Endothelial cell of umbilical vein (primary cell): ENCODE measurements around the gene ZMIZ1. TPM values are rescaled to one million over a fixed set of nuclear protein-coding genes. Genes with fewer than 3 reads are reported as not detected.

Source experiments
- BruUV-seq: library from RNA; stranded (reverse); fragments of 400-500 nt; replicated peaks from 2 replicates; lab custom pipeline; 2021; lab: Mats Ljungman, UMichigan
- CTCF ChIA-PET: fragments of 300-600, 350-600 bp; sonication (Branson Sonifier 250); formaldehyde crosslinking; loops from one replicate; lab custom pipeline; 2021; ENCODE audit warnings: antibody characterized with exemption, inconsistent platforms; lab: Charles Lee
- POLR2A ChIA-PET: fragments of 300-600, 350-600 bp; sonication (Branson Sonifier 250); formaldehyde crosslinking; loops from one replicate; lab custom pipeline; 2021; ENCODE audit warnings: antibody characterized with exemption, inconsistent platforms; lab: Charles Lee
- DNase-seq: peaks from one replicate; pipeline ENCODE4 v3.0.0-alpha.2; 2011; ENCODE audit warnings: low read depth, low spot score
- FAIRE-seq: peaks from 2 replicates; lab custom pipeline; 2011; peaks lifted over from hg19 to GRCh38; lab: Jason Lieb, UNC
- H2AFZ ChIP-seq: 2 replicates; pipeline ENCODE4 v1.6.0; 2012; ENCODE audit warnings: low read depth, low read length, control low read depth, inconsistent platforms
- H3K27ac ChIP-seq: 2 replicates; pipeline ENCODE4 v1.5.1; 2011; ENCODE audit warnings: low read depth, mild to moderate bottlenecking, control low read depth, low read length, moderate library complexity; ENCODE audit not compliant: insufficient read depth
- H3K27me3 ChIP-seq, 2 experiments: 2 replicates each; pipeline versions ENCODE4 v1.6.0 to v1.6.1; 2011; ENCODE audit warnings: low read length in 2 of 2, mixed read lengths in 1 of 2; ENCODE audit not compliant: control insufficient read depth in 2 of 2, insufficient read depth in 2 of 2
- H3K36me3 ChIP-seq, 2 experiments: 2 replicates in 1 of 2; 3 replicates in 1 of 2; pipeline ENCODE4 v1.5.1; 2011; ENCODE audit warnings: low read length in 2 of 2, mild to moderate bottlenecking in 1 of 2, moderate library complexity in 1 of 2; ENCODE audit not compliant: control insufficient read depth in 2 of 2, insufficient read depth in 2 of 2; ENCODE audit errors: extremely low read depth in 1 of 2
- H3K4me1 ChIP-seq: 3 replicates; pipeline ENCODE4 v1.5.1; 2011; ENCODE audit warnings: mild to moderate bottlenecking, low read length; ENCODE audit not compliant: control insufficient read depth, insufficient read depth; ENCODE audit errors: extremely low read depth
- H3K4me2 ChIP-seq: 2 replicates; pipeline ENCODE4 v1.6.1; 2011; ENCODE audit warnings: low read length, control low read depth, mixed read lengths; ENCODE audit not compliant: insufficient read depth
- H3K4me3 ChIP-seq, 3 experiments: fragments of 200-600 bp in 1 of 3; sonication (generic), shearing (Covaris generic) in 1 of 3; replicated peaks in 1 of 3; 2 replicates each; pipeline ENCODE4 v1.5.1; 2011 to 2016; ENCODE audit warnings: control low read depth in 3 of 3, low read length in 3 of 3, mild to moderate bottlenecking in 2 of 3, inconsistent platforms in 1 of 3, low read depth in 1 of 3, moderate library complexity in 1 of 3; ENCODE audit not compliant: insufficient read depth in 1 of 3
- H3K79me2 ChIP-seq: 2 replicates; pipeline ENCODE4 v1.6.0; 2012; ENCODE audit warnings: low read length, inconsistent platforms; ENCODE audit not compliant: control insufficient read depth, insufficient read depth
- H3K9ac ChIP-seq: replicated peaks from 2 replicates; pipeline ENCODE3; 2011; ENCODE audit warnings: low read length, control low read depth; ENCODE audit not compliant: insufficient read depth; ENCODE audit errors: extremely low read depth
- H3K9me1 ChIP-seq: replicated peaks from 3 replicates; pipeline ENCODE4 v1.6.0; 2011; ENCODE audit warnings: mild to moderate bottlenecking, low read length; ENCODE audit not compliant: control insufficient read depth, insufficient read depth; ENCODE audit errors: extremely low read depth
- H3K9me3 ChIP-seq: replicated peaks from 2 replicates; pipeline ENCODE4 v1.5.1; 2012; ENCODE audit warnings: low read length, inconsistent platforms; ENCODE audit not compliant: control insufficient read depth, insufficient read depth
- H4K20me1 ChIP-seq: replicated peaks from 2 replicates; pipeline ENCODE3; 2011; ENCODE audit warnings: mild to moderate bottlenecking, low read length; ENCODE audit not compliant: control insufficient read depth, insufficient read depth; ENCODE audit errors: extremely low read depth
- EZH2 ChIP-seq: IDR thresholded peaks from 2 replicates; pipeline ENCODE4 v1.6.1; 2012; ENCODE audit warnings: borderline replicate concordance, low read depth, mild to moderate bottlenecking, moderate library complexity, low read length, inconsistent platforms; ENCODE audit not compliant: severe bottlenecking
- FOS ChIP-seq: IDR thresholded peaks from 2 replicates; pipeline ENCODE4 v1.6.1; 2011; ENCODE audit warnings: mild to moderate bottlenecking, low read length, moderate library complexity, borderline replicate concordance; ENCODE audit not compliant: insufficient read depth
- GATA2 ChIP-seq: IDR thresholded peaks from 2 replicates; pipeline ENCODE4 v1.7.0; 2011; ENCODE audit warnings: low read depth, mild to moderate bottlenecking, moderate library complexity, mixed read lengths, low read length; ENCODE audit not compliant: insufficient read length, insufficient read depth
- JUN ChIP-seq: IDR thresholded peaks from 2 replicates; pipeline ENCODE4 v1.6.1; 2011; ENCODE audit warnings: borderline replicate concordance, low read depth; ENCODE audit not compliant: insufficient read length, insufficient read depth
- MYC ChIP-seq: IDR thresholded peaks from one replicate; pipeline ENCODE4 v1.6.1; 2011; ENCODE audit warnings: mild to moderate bottlenecking, low read depth, low read length
- POLR2A ChIP-seq: IDR thresholded peaks from 2 replicates; pipeline ENCODE4 v1.6.1; 2012; ENCODE audit warnings: low read depth, mild to moderate bottlenecking, control low read depth, low read length
- POLR2AphosphoS5 ChIP-seq: IDR thresholded peaks from 2 replicates; pipeline ENCODE4 v1.6.1; 2012; ENCODE audit warnings: low read depth, mild to moderate bottlenecking, control low read depth, low read length, moderate library complexity; ENCODE audit not compliant: insufficient read depth
- dilution Hi-C: fragments of 300-500 bp; cut with MboI; formaldehyde crosslinking; loops from one replicate; pipeline ENCODE4 v1.15.0; 2019; ENCODE audit warnings: low sequenced_read_pairs; ENCODE audit not compliant: extremely low pct_ligation_motif_present
- intact Hi-C: fragments of 100-400 bp; cut with micrococcal nuclease; formaldehyde crosslinking; loops from one replicate; pipeline ENCODE4 v1.10.0; 2022
- polyA plus RNA-seq, 4 experiments: library from polyadenylated mRNA; depleted of rRNA in 3 of 4; stranded (reverse) in 3 of 4; unstranded in 1 of 4; fragments of >200 nt; gene quantifications; 2 replicates each; pipeline versions ENCODE4 v1.2.1 to v1.2.3, GENCODE V29; 2011 to 2012; ENCODE audit warnings: missing spikeins in 1 of 4
- total RNA-seq: library from RNA; stranded (reverse); gene quantifications from 2 replicates; pipeline ENCODE4 v1.2.3, GENCODE V29; 2021
- TF ChIP-seq, protein P1 (sequence below): IDR thresholded peaks from 2 replicates; pipeline ENCODE4 v1.6.1; 2011; ENCODE audit not compliant: insufficient read depth, insufficient read length
- TF ChIP-seq, protein P2 (sequence below), 2 donors: IDR thresholded peaks; 1 replicate in 1 of 2; 2 replicates in 1 of 2; pipeline ENCODE4 v1.5.1; 2011; ENCODE audit warnings: low read length in 2 of 2, mild to moderate bottlenecking in 2 of 2, moderate library complexity in 2 of 2, control low read depth in 1 of 2, inconsistent platforms in 1 of 2, low read depth in 1 of 2; ENCODE audit not compliant: insufficient read depth in 1 of 2; ENCODE audit errors: extremely low read depth in 1 of 2

ZMIZ1 gene
- total and polyA plus RNA-seq, 2 donors (not counting 3 experiments of a cell fraction or from before 2014, with no cell fraction given): 12.5 to 46.7 TPM

DNA sequence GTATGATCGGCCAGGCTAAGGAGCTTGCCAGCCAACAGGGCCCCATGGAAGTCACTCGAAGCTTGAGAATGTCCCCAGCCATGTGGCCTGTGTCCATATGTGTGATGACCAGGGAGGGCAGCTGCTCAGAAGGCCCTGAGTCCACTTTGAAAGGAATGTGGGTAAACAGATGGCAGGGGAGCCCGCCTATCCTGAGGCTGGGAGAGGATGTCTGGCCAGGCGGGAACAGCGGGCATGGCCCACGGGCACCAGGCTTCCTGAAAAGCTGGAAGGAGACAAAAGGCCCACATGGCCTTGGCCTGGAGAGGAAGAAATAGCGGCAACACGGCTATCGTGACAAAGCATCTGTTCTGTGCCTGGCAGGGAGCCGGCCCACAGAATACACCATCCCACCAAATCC, 140.6 kb downstream of the ZMIZ1 start:
- Histone ChIP-seq H2AFZ (no peak overlapping the region), H3K36me3 (peaks cover 0 to 44% of the 10 kb centered on the region in 2 experiments), H3K4me2 (no peak overlapping the region), H3K9ac (no peak overlapping the region), H3K9me1 (no peaks in the 10 kb centered on the region), H3K4me1 (no peaks in the 10 kb centered on the region), H3K9me3 (no peaks in the 10 kb centered on the region), H4K20me1 (no peaks in the 10 kb centered on the region), H3K27ac (no peak overlapping the region), H3K4me3 (no peak overlapping the region), H3K27me3 (no peaks in the 10 kb centered on the region), H3K79me2 (no peaks in the 10 kb centered on the region)
- dilution Hi-C loops: no loop called here
- CTCF ChIA-PET: interaction anchor here (1.6 kb wide), 1 partner anchor 14 kb away, joined by 5 read pairs; no protein-coding TSS in a partner anchor
- TF ChIP-seq JUN (no peak), POLR2AphosphoS5 (no peak)
- BruUV-seq: no TSS peak
- intact Hi-C loops: no loop called here
- POLR2A ChIA-PET: no interaction called here
- DNase-seq: peak; percentile 63
- FAIRE-seq: no peak

DNA sequence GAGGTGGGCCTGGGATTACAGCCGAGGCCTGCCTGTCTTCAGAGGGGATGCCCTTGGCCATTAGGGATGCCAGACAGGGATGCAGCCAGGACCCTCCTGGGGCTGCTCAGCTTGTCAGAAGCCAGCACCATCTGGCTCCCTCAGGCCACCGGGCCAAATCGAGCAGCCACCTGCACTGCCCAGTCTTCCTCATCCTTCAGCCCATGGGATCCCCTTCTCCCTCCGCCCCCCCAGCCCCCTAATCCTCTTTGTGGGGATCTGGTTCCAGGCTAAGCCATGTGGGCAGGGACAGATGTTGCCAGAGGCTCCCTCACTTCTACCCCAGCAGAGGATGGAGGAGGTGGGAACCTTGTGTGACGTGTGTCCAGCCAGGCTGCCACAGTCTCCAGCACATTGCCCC, 141.1 kb downstream of the ZMIZ1 start:
- FAIRE-seq: no peak
- H3K9me1 ChIP-seq: no peaks in the 10 kb centered on the region
- H3K4me1 ChIP-seq: no peaks in the 10 kb centered on the region
- ChIA-PET CTCF (interaction anchor here (1.6 kb wide), 1 partner anchor 14 kb away, joined by 5 read pairs; no protein-coding TSS in a partner anchor), POLR2A (no interaction called here)
- H2AFZ ChIP-seq: no peak overlapping the region
- H4K20me1 ChIP-seq: no peaks in the 10 kb centered on the region
- no peaks in the 10 kb centered on the region for H3K9me3 ChIP-seq
- H3K27ac ChIP-seq: no peak overlapping the region
- no peaks in the 10 kb centered on the region for H3K27me3 ChIP-seq
- BruUV-seq: no TSS peak
- dilution Hi-C loops: no loop called here
- no peak overlapping the region for H3K9ac ChIP-seq
- peaks cover 0 to 45% of the 10 kb centered on the region in 2 experiments for H3K36me3 ChIP-seq
- DNase-seq: no peak
- H3K4me2 ChIP-seq: no peak overlapping the region
- no peak overlapping the region for H3K4me3 ChIP-seq
- no peak for TF ChIP-seq EZH2
- TF ChIP-seq, protein P1, sequence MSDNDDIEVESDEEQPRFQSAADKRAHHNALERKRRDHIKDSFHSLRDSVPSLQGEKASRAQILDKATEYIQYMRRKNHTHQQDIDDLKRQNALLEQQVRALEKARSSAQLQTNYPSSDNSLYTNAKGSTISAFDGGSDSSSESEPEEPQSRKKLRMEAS: no peak
- TF ChIP-seq MYC: no peak
- no peak for TF ChIP-seq POLR2A
- TF ChIP-seq POLR2AphosphoS5: no peak
- TF ChIP-seq JUN: no peak
- TF ChIP-seq, protein P2, sequence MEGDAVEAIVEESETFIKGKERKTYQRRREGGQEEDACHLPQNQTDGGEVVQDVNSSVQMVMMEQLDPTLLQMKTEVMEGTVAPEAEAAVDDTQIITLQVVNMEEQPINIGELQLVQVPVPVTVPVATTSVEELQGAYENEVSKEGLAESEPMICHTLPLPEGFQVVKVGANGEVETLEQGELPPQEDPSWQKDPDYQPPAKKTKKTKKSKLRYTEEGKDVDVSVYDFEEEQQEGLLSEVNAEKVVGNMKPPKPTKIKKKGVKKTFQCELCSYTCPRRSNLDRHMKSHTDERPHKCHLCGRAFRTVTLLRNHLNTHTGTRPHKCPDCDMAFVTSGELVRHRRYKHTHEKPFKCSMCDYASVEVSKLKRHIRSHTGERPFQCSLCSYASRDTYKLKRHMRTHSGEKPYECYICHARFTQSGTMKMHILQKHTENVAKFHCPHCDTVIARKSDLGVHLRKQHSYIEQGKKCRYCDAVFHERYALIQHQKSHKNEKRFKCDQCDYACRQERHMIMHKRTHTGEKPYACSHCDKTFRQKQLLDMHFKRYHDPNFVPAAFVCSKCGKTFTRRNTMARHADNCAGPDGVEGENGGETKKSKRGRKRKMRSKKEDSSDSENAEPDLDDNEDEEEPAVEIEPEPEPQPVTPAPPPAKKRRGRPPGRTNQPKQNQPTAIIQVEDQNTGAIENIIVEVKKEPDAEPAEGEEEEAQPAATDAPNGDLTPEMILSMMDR (IDR thresholded peaks at IDR 0.05; ENCODE audit: extremely low read depth in 1 of 2, insufficient read depth in 1 of 2, low read depth in 1 of 2, low read length in 2 of 2): no peak
- no peak for TF ChIP-seq GATA2
- no peak for TF ChIP-seq FOS
- intact Hi-C loops: no loop called here
- H3K79me2 ChIP-seq: no peaks in the 10 kb centered on the region
